ENCODE data around the gene STRN3.

The STRN3 gene

DNA sequence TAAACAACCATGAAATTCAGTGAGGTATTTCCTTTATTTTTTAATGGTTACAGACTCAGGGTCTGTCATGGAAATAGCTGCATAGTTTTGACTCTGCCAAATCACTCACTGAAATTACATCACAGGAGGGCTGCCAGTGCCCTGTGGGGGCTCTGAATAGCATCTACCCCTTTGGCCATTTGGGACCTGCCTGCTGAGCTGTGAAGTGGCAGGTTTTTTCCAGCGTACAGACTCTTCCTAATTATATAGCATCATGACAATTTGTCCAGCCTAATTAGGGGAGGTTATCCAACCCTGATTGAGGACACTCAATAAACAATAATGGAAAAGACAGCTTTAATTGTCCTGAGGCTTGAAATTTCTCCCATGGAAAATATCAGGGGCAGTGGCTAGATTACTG, 153.6 kb downstream of the STRN3 start:
- no peak for DNase-seq (ENCODE audit: low spot score)

DNA sequence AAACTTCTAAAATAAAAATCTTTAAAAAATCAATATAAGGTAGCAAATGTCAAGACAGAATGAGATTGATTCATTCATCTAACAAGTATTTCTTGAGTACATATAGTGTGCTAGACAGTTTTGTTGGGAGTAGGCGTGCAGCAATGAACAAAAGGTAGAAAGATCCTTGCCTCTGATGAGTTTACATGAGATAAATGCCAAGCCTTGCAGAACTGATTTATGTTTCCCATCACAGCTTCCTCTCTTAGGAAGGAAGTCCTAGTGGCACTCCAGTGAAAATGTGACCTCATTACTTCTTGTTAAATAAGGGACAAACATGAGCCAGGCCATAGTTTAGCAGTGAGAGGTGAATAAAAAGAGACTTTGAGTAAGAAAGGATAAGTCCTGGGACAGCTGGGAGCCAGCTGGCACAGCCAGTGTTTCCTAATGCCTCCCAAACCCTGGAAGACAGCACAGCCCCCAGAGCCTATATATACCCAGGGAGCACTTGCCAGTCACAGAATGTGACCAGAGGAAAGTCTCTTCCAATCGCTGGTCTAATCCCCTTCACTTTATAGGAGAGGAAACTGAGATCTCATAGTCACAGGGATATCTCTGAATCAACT, 156.5 kb downstream of the STRN3 start:
- DNase-seq (ENCODE audit: low spot score), result no peak

DNA sequence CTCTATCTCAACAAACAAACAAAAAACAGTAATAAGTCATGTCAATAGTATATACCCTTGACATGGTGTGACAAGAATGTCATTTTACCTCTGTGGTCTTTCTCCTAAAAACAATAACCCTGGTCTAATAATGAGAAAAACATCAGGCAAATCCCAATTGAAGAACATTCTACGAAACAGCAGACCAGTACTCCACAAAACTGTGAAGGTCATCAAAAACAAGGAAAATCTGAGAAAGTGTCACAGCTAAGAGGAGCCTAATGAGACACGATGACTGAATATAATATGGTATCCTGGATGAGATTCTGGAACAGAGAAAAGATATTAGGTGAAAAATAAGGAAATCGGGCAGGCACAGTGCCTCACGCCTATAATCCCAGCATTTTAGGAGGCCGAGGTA, 157.4 kb downstream of the STRN3 start:
- DNase-seq (ENCODE audit: low spot score), result no peak

DNA sequence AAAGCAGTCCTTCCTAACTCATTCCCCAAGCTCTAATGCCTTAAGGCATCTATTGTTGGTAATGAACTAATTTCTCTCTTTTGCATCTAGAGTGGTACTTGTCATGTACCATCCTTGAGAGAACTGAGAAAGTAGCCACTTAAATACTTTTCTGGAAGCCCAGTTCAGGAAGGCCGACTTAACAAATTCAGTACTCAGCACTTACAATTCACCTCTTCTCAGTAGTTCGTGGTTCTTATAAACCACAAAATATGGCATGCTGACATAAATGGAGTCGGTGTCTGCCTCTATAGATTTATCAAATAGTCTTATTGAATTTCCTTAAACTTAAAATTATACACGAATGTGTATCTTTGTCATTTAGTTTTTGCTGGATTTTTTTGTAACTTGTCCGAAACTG, 161.2 kb downstream of the STRN3 start:
- no peak for DNase-seq (ENCODE audit: low spot score)

- no peak for DNase-seq (ENCODE audit: low spot score)
These were observed 165.0 kb downstream of the STRN3 start for GRCh38 chr14:30861200-30861599.

DNA sequence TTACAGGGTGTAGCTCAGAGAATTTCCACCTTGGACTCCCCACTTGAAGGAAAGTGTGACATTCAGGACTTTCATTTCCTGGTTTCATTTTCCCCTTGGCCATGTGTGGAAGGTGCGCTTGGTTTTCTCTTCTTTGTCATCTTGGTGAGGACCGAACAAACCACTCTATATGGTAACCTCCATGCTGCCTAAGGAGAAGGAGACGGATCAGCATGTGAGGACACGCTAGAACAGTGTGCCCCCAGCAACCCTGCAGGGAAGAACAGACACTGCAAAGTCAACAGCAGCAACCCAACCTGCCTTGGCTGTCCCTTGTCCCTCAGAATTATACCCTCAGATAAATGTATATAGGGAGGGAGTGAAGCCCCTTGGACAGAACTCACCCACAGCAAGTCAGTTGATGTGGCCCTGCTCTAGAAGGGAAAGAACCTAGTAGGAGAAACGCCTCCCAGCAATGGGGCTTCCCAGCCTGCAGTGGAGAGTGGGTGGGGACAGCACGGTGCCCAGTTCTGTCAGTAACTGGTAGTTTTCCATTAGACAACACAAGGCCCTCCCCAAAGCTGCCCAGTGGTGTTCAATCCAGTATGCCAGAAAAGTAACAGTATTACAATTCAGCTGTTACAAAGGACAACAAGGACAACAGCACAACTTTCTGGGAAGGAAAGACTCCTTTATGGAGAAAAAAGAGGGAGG, 170.7 kb downstream of the STRN3 start:
- no peak for DNase-seq (ENCODE audit: low spot score)

- no peak for DNase-seq (ENCODE audit: low spot score)
These were observed 171.7 kb downstream of the STRN3 start for GRCh38 chr14:30854492-30854891.

DNA sequence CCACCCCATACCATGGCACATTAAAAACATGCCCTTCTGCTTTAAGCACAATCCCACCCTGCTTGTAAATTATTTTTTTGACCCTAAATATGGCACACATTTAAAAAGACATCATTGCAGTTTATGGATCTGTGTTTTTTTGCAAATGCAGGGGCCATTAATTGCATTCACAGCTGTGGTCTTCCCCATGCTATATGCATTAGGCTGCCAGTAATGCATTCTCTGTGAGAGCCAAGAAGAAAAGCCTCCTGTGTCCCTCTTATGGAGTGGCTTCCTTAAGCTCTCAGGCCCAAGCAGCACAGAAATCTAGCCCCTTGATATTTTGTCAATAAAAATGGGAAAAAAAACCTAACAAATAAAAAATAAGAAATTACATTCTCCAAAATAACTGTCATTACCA, 172.2 kb downstream of the STRN3 start:
- DNase-seq (ENCODE audit: low spot score), result no peak

- DNase-seq (ENCODE audit: low spot score), result no peak
These were observed 176.2 kb downstream of the STRN3 start for GRCh38 chr14:30849983-30850382.

GRCh38 chr14:30849354-30849753, 176.8 kb downstream of the STRN3 start:
- DNase-seq (ENCODE audit: low spot score), result no peak

DNA sequence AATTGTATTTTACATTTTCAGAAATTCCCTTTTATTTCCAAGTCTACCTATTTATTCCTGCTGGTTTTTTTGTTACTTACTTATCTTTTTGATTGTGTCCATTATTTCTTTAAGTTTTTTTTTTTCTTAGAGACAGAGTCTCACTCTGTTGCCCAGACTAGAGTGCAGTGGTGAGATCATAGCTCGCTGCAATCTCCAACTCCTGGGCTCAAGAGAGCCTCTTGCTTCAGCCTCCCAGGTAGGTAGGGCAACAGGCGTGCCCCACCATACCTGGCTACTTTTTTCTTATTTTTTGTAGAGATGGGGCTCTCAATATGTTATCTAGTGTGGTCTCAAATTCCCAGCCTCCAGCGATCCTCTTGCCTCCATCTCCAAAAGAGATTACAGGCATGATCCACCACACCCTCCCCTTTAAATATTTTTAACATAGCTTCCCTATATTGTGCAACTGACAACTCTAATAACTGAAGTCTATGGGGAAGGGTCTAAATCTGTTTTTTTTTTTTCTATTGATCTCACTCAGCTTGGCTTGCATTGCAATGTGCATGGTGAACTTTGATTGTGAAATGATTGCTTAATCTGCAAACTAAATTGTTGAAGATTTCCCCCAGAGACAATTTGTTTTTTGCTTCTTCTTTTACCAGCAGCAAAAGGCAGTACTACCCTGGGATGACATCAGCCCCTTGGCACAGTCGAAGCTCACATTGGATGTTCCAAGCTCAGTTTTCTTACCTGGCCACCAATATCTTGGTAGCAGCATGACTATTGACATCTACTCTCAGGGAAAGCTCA, 177.5 kb downstream of the STRN3 start:
- DNase-seq (ENCODE audit: low spot score), result no peak
